MM.1S (cell line): ENCODE measurements around the gene FNIP2.

Source experiments
- DNase-seq: peaks from one replicate; pipeline ENCODE4 v3.0.0-alpha.2; 2015
- H2AFZ ChIP-seq: fragments of 300-600 bp; sonication (generic); 2 replicates; pipeline ENCODE4 v1.6.0; 2016; ENCODE audit warnings: antibody characterized with exemption, low read length
- H3F3A ChIP-seq: fragments of 300-600 bp; sonication (generic); 2 replicates; pipeline ENCODE4 v1.6.1; 2016; ENCODE audit warnings: mild to moderate bottlenecking, antibody characterized with exemption, low read length, moderate library complexity, mixed read lengths; ENCODE audit not compliant: insufficient read depth
- H3K27ac ChIP-seq: fragments of 300-600 bp; sonication (generic); 2 replicates; pipeline ENCODE4 v1.5.1; 2016; ENCODE audit warnings: mild to moderate bottlenecking, low read length
- H3K27me3 ChIP-seq: fragments of 300-600 bp; sonication (generic); replicated peaks from 2 replicates; pipeline ENCODE4 v1.6.0; 2016; ENCODE audit warnings: low read length; ENCODE audit not compliant: insufficient read depth
- H3K36me3 ChIP-seq: fragments of 300-600 bp; sonication (generic); replicated peaks from 2 replicates; pipeline ENCODE4 v1.6.1; 2016; ENCODE audit warnings: mild to moderate bottlenecking, low read length, mixed read lengths; ENCODE audit not compliant: insufficient read depth
- H3K4me1 ChIP-seq: fragments of 300-600 bp; sonication (generic); 2 replicates; pipeline ENCODE4 v1.6.1; 2016; ENCODE audit warnings: low read length, mixed read lengths
- H3K4me2 ChIP-seq: fragments of 300-600 bp; sonication (generic); 2 replicates; pipeline ENCODE4 v1.6.0; 2016; ENCODE audit warnings: low read depth, low read length
- H3K4me3 ChIP-seq: fragments of 300-600 bp; sonication (generic); 2 replicates; pipeline ENCODE4 v1.5.1; 2016; ENCODE audit warnings: low read length, mixed read lengths
- H3K79me2 ChIP-seq: fragments of 300-600 bp; sonication (generic); 2 replicates; pipeline ENCODE4 v1.6.1; 2016; ENCODE audit warnings: mixed run types, low read length, mixed read lengths
- H3K9ac ChIP-seq: fragments of 300-600 bp; sonication (generic); 2 replicates; pipeline ENCODE4 v1.6.1; 2016; ENCODE audit warnings: low read length, mixed read lengths
- H3K9me2 ChIP-seq: fragments of 300-600 bp; sonication (generic); replicated peaks from 2 replicates; pipeline ENCODE4 v1.6.1; 2016; ENCODE audit warnings: mild to moderate bottlenecking, low read length, mixed read lengths; ENCODE audit not compliant: insufficient read depth
- H3K9me3 ChIP-seq: fragments of 300-600 bp; sonication (generic); replicated peaks from 2 replicates; pipeline ENCODE4 v1.6.1; 2016; ENCODE audit warnings: mild to moderate bottlenecking, low read length, mixed read lengths; ENCODE audit not compliant: insufficient read depth
- H4K20me1 ChIP-seq: fragments of 300-600 bp; sonication (generic); 2 replicates; pipeline ENCODE4 v1.6.1; 2016; ENCODE audit warnings: mild to moderate bottlenecking, low read length, moderate library complexity, mixed read lengths; ENCODE audit not compliant: insufficient read depth
- CTCF ChIP-seq: fragments of 300-600 bp; sonication (generic); IDR thresholded peaks from 2 replicates; pipeline ENCODE4 v1.5.1; 2016; ENCODE audit warnings: antibody characterized with exemption, low read length, mixed read lengths
- EZH2 ChIP-seq: fragments of 300-600 bp; sonication (generic); optimal IDR thresholded peaks from 2 replicates; pipeline ENCODE3; 2017; ENCODE audit warnings: low read depth, mild to moderate bottlenecking, antibody characterized with exemption, low read length, mixed read lengths
- EZH2phosphoT487 ChIP-seq: fragments of 300-600 bp; sonication (generic); IDR thresholded peaks from 2 replicates; pipeline ENCODE4 v1.6.1; 2018; ENCODE audit warnings: antibody characterized with exemption, low read length

The FNIP2 gene

GRCh38 chr4:158811704-158812103, 42.9 kb downstream of the FNIP2 start:
- no peak overlapping the region for H3K9ac ChIP-seq
- H3K27me3 ChIP-seq, result no peaks in the 10 kb centered on the region
- no peak overlapping the region for H2AFZ ChIP-seq
- H3K4me3 ChIP-seq, result no peak overlapping the region
- no peaks in the 10 kb centered on the region for H3K36me3 ChIP-seq
- no peaks in the 10 kb centered on the region for H3K9me2 ChIP-seq
- H3K27ac ChIP-seq, result no peak overlapping the region; the same call in 1 of the 2 replicates
- H3F3A ChIP-seq, result peaks cover 34% of the 10 kb centered on the region
- no peak for DNase-seq
- H3K4me1 ChIP-seq, result peaks cover 40% of the 10 kb centered on the region
- no peaks in the 10 kb centered on the region for H4K20me1 ChIP-seq
- H3K9me3 ChIP-seq, result no peaks in the 10 kb centered on the region
- no peak for TF ChIP-seq EZH2phosphoT487
- peak overlapping the region; percentile 89 for H3K4me2 ChIP-seq
- peaks cover 79% of the 10 kb centered on the region for H3K79me2 ChIP-seq

- Histone ChIP-seq H3K4me1 (peaks cover 44% of the 10 kb centered on the region), H3K4me2 (peak overlapping the region; percentile 89; the same call in 1 of the 2 replicates), H3K9me3 (no peaks in the 10 kb centered on the region), H3K9me2 (no peaks in the 10 kb centered on the region), H3F3A (peaks cover 34% of the 10 kb centered on the region), H3K9ac (no peak overlapping the region), H3K36me3 (no peaks in the 10 kb centered on the region), H3K79me2 (peaks cover 77% of the 10 kb centered on the region), H2AFZ (no peak overlapping the region), H3K27ac (no peak overlapping the region; the same call in 1 of the 2 replicates), H4K20me1 (no peaks in the 10 kb centered on the region), H3K27me3 (no peaks in the 10 kb centered on the region), H3K4me3 (no peak overlapping the region)
- TF ChIP-seq CTCF, result no peak
- no peak for TF ChIP-seq EZH2
- TF ChIP-seq EZH2phosphoT487, result no peak
- DNase-seq, result no peak
Observed at GRCh38 chr4:158812133-158812532, 43.3 kb downstream of the FNIP2 start.

- Histone ChIP-seq H3K79me2 (peaks cover 79% of the 10 kb centered on the region), H2AFZ (no peak overlapping the region), H3K9me3 (no peaks in the 10 kb centered on the region), H3K27ac (no peak overlapping the region), H3K4me3 (no peak overlapping the region), H4K20me1 (no peaks in the 10 kb centered on the region), H3K9ac (no peak overlapping the region), H3K4me2 (no peak overlapping the region), H3K9me2 (no peaks in the 10 kb centered on the region), H3F3A (peaks cover 34% of the 10 kb centered on the region), H3K27me3 (no peaks in the 10 kb centered on the region), H3K36me3 (no peaks in the 10 kb centered on the region), H3K4me1 (peaks cover 48% of the 10 kb centered on the region)
- DNase-seq, result no peak
- TF ChIP-seq EZH2phosphoT487, result no peak
- TF ChIP-seq EZH2, result no peak
- no peak for TF ChIP-seq CTCF
Observed at GRCh38 chr4:158812543-158812942, 43.7 kb downstream of the FNIP2 start.

- no peak overlapping the region for H3K9ac ChIP-seq
Observed at GRCh38 chr4:158813113-158813512, 44.3 kb downstream of the FNIP2 start.

More at GRCh38 chr4:158813113-158813512, 44.3 kb downstream of the FNIP2 start:
- H4K20me1 ChIP-seq, result no peaks in the 10 kb centered on the region
- H3K27ac ChIP-seq, result no peak overlapping the region
- H3K4me1 ChIP-seq, result peaks cover 53% of the 10 kb centered on the region
- no peaks in the 10 kb centered on the region for H3K36me3 ChIP-seq
- TF ChIP-seq EZH2 (no peak), CTCF (no peak)
- H3K27me3 ChIP-seq, result no peaks in the 10 kb centered on the region
- no peaks in the 10 kb centered on the region for H3K9me3 ChIP-seq
- no peaks in the 10 kb centered on the region for H3K9me2 ChIP-seq
- H2AFZ ChIP-seq, result no peak overlapping the region
- no peak for DNase-seq
- H3K4me3 ChIP-seq, result no peak overlapping the region
- H3F3A ChIP-seq, result peaks cover 34% of the 10 kb centered on the region
- H3K4me2 ChIP-seq, result no peak overlapping the region
- H3K79me2 ChIP-seq, result peaks cover 79% of the 10 kb centered on the region
